H1 (cell line): ENCODE data around the gene CSNK2A3.

Source experiments
- CBX5 ChIP-seq: fragments of 300-800, 300-1000 bp; sonication (generic); IDR thresholded peaks from 2 replicates; pipeline ENCODE4 v1.7.1; 2016; ENCODE audit warnings: antibody characterized with exemption, low read length, low read depth
- EZH2 ChIP-seq: fragments of 200-600 bp; sonication (generic); IDR thresholded peaks from 2 replicates; pipeline ENCODE4 v1.7.1; 2012; ENCODE audit warnings: low read depth, mild to moderate bottlenecking, moderate library complexity, low read length, inconsistent platforms; ENCODE audit not compliant: severe bottlenecking
- GABPA ChIP-seq: IDR thresholded peaks from 2 replicates; pipeline ENCODE4 v1.6.1; 2011; ENCODE audit warnings: mild to moderate bottlenecking, low read length, moderate library complexity, borderline replicate concordance; ENCODE audit not compliant: insufficient read depth
- HDAC6 ChIP-seq: IDR thresholded peaks from one replicate; pipeline ENCODE4 v1.7.1; 2012; ENCODE audit warnings: low read depth, mild to moderate bottlenecking, inconsistent platforms, low read length, moderate library complexity
- KDM5A ChIP-seq: fragments of 200-600 bp; IDR thresholded peaks from 2 replicates; pipeline ENCODE4 v1.7.1; 2012; ENCODE audit warnings: mild to moderate bottlenecking, low read length, inconsistent platforms, mixed read lengths
- MAFK ChIP-seq: IDR thresholded peaks from 2 replicates; pipeline ENCODE4 v1.6.1; 2012; ENCODE audit warnings: low read depth, mild to moderate bottlenecking, improper control_type of control experiment, low read length
- POLR2A ChIP-seq, 2 experiments: IDR thresholded peaks; 1 replicate in 1 of 2; 2 replicates in 1 of 2; pipeline ENCODE4 v1.6.1; 2011; ENCODE audit warnings: low read depth in 2 of 2, low read length in 2 of 2, mild to moderate bottlenecking in 2 of 2; ENCODE audit errors: control extremely low read depth in 1 of 2
- POLR2AphosphoS5 ChIP-seq: IDR thresholded peaks from 2 replicates; pipeline ENCODE4 v1.6.1; 2011; ENCODE audit warnings: low read depth, low read length
- RFX5 ChIP-seq: IDR thresholded peaks from 2 replicates; pipeline ENCODE4 v1.6.1; 2011; ENCODE audit warnings: low read depth, low read length, improper control_type of control experiment, borderline replicate concordance
- TAF1 ChIP-seq: IDR thresholded peaks from 2 replicates; pipeline ENCODE4 v1.6.1; 2011; ENCODE audit warnings: mild to moderate bottlenecking, low read depth, low read length
- TCF12 ChIP-seq: IDR thresholded peaks from 2 replicates; pipeline ENCODE4 v1.6.1; 2011; ENCODE audit warnings: low read depth, mild to moderate bottlenecking, low read length
- ZNF274 ChIP-seq: IDR thresholded peaks from 2 replicates; pipeline ENCODE4 v1.7.0; 2012; ENCODE audit warnings: low read length, borderline replicate concordance; ENCODE audit errors: extremely low read depth
- TF ChIP-seq, protein P1 (sequence below), 3 experiments: IDR thresholded peaks; 1 replicate in 2 of 3; 2 replicates in 1 of 3; pipeline versions ENCODE4 v1.5.1 to v1.6.1; 2011; ENCODE audit warnings: low read length in 3 of 3, mild to moderate bottlenecking in 3 of 3, inconsistent platforms in 2 of 3, low read depth in 1 of 3, moderate library complexity in 1 of 3; ENCODE audit not compliant: insufficient read depth in 1 of 3; ENCODE audit errors: control extremely low read depth in 1 of 3
- TF ChIP-seq, protein P2 (sequence below): IDR thresholded peaks from 2 replicates; pipeline ENCODE4 v1.6.1; 2012; ENCODE audit warnings: inconsistent platforms

DNA sequence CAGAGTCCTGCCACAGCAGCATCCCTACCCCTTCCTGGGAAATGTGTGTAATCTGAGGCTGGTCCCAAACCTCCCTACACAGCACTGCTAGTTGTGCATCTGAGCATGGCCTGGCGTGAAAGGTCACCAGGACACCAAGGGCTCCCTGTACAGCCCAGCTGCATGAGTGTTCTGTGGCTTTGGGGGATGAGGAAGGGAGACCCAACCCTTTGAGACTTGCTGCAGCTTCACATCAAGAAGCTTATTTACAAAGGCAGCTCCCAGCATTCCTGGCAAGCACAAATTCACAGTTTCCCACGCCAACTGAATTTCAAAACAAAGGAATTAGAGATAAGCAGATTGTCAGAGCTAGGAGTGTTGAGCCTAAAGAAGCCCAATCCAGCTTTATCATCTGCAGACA is 32.2 kb downstream of the CSNK2A3 start:
- no peak for TF ChIP-seq RFX5
- TF ChIP-seq, protein P1, sequence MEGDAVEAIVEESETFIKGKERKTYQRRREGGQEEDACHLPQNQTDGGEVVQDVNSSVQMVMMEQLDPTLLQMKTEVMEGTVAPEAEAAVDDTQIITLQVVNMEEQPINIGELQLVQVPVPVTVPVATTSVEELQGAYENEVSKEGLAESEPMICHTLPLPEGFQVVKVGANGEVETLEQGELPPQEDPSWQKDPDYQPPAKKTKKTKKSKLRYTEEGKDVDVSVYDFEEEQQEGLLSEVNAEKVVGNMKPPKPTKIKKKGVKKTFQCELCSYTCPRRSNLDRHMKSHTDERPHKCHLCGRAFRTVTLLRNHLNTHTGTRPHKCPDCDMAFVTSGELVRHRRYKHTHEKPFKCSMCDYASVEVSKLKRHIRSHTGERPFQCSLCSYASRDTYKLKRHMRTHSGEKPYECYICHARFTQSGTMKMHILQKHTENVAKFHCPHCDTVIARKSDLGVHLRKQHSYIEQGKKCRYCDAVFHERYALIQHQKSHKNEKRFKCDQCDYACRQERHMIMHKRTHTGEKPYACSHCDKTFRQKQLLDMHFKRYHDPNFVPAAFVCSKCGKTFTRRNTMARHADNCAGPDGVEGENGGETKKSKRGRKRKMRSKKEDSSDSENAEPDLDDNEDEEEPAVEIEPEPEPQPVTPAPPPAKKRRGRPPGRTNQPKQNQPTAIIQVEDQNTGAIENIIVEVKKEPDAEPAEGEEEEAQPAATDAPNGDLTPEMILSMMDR (IDR thresholded peaks at IDR 0.05; ENCODE audit: control extremely low read depth in 1 of 3, insufficient read depth in 1 of 3, low read depth in 1 of 3, low read length in 3 of 3), result no peak
- no peak for TF ChIP-seq MAFK
- TF ChIP-seq ZNF274, result no peak
- TF ChIP-seq TCF12, result no peak
- TF ChIP-seq POLR2A (IDR thresholded peaks at IDR 0.05; ENCODE audit: control extremely low read depth in 1 of 2, low read depth in 2 of 2, low read length in 2 of 2), result no peak
- TF ChIP-seq HDAC6, result no peak
- TF ChIP-seq, protein P2, sequence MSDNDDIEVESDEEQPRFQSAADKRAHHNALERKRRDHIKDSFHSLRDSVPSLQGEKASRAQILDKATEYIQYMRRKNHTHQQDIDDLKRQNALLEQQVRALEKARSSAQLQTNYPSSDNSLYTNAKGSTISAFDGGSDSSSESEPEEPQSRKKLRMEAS, result no peak
- no peak for TF ChIP-seq EZH2
- TF ChIP-seq KDM5A, result no peak
- no peak for TF ChIP-seq TAF1
- TF ChIP-seq POLR2AphosphoS5, result no peak
- TF ChIP-seq CBX5, result no peak
- TF ChIP-seq GABPA, result no peak
